Large intestine (tissue), 3 donors: ENCODE results near the gene MCEMP1. TPM values are rescaled to one million over a fixed set of nuclear protein-coding genes. Genes with fewer than 3 reads are reported as not detected.

Experiments used
- DNase-seq, 2 donors: peaks; one replicate each; pipeline versions ENCODE4 v3.0.0 to v3.0.0-alpha.2; 2013
- H3K27ac ChIP-seq: one replicate; pipeline ENCODE4 v1.5.1; 2013; ENCODE audit warnings: low read length
- H3K27me3 ChIP-seq: 2 replicates; pipeline ENCODE4 v1.6.1; 2013; ENCODE audit warnings: low read length; ENCODE audit not compliant: control insufficient read depth, insufficient read depth
- H3K36me3 ChIP-seq: 2 replicates; pipeline ENCODE4 v1.6.1; 2013; ENCODE audit warnings: low read length; ENCODE audit not compliant: control insufficient read depth, insufficient read depth
- H3K4me1 ChIP-seq: one replicate; pipeline ENCODE4 v1.6.1; 2013; ENCODE audit warnings: low read length; ENCODE audit not compliant: control insufficient read depth, insufficient read depth
- H3K4me3 ChIP-seq: one replicate; pipeline ENCODE4 v1.5.1; 2013; ENCODE audit warnings: low read length
- H3K9me3 ChIP-seq: one replicate; pipeline ENCODE4 v1.6.1; 2013; ENCODE audit warnings: mild to moderate bottlenecking, low read depth, low read length, moderate library complexity; ENCODE audit not compliant: control insufficient read depth
- WGBS: methylation state at CpG from one replicate; pipeline ENCODE4 v1.1.5; 2013; ENCODE audit warnings: low lambda C conversion rate; ENCODE audit not compliant: insufficient coverage; 5-methylcytosine and 5-hydroxymethylcytosine counted together
- polyA plus RNA-seq: library from polyadenylated mRNA; unstranded; fragments of 120-200 nt; gene quantifications from one replicate; pipeline ENCODE4 v1.2.1, GENCODE V29; 2013

Gene MCEMP1
- polyA plus RNA-seq, 1 donor = 0.06 TPM

DNA sequence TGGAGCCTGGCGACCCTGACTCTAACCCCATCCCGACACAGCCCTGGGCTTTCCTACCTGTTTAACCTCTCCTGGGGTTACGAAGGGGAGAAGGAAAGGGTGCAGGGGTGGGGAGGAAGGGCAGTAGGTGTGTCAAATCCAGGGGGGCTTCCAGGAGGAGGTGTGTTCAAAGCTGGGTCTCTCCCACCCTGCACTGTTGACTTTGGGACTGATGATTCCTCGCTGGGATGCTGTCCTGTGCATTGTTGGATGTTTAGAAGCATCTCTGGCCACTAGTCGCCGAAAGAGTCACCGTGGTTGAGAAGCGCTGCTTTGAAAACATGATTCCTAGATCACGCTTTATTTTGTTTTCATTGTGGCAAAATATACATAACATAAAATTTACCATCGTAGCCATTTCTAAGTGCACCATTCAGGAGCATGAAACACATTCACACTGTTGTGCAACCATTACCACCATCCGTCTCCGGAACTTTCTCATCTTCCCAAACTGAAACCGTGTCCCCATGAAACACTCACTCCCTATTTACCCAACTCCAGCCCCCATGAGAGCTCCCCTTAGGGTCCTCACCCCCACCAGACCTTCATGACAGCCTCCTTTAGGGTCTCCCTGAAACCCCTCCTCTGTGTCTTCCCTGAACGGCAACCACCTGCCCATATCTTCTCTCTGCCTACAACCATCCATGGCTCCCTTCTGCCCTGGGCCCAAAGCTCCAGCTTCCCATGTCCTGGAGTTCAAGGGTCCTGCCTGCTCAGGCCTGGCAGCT lies 29.5 kb downstream of the MCEMP1 start:
- no peaks in the 10 kb centered on the region for H3K36me3 ChIP-seq
- H3K27me3 ChIP-seq = no peaks in the 10 kb centered on the region
- WGBS = 89% methylated on average over 5 of the region's 14 CpGs
- no peak overlapping the region for H3K27ac ChIP-seq
- no peaks in the 10 kb centered on the region for H3K4me1 ChIP-seq
- DNase-seq = no peak
- no peak overlapping the region for H3K4me3 ChIP-seq
- H3K9me3 ChIP-seq = no peaks in the 10 kb centered on the region

DNA sequence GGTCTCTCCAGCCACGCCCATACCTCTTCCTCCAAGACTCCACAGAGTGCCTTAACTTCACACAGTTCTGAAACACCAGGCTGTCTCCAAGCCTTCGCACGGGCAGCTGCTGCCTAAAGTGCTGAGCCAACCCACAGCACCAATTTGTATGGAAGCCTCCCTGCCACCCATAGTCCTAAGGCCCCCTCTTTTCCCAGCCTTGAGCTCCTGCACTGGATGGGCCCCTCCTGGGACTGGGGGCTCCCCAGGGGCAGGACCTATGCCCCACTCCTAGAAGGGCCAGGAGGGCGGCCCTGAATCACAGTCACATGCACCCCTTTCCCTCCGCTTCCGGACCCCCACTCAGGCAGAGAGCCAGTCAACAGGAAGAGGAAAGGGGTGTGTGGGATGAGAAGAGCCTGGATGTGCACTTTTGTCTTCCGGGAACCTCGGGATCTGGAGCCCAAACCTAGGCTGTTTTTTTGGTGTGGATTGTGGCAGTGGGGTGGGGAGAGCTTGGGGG lies 30.1 kb downstream of the MCEMP1 start:
- no peak for DNase-seq
- Histone ChIP-seq H3K9me3 (no peaks in the 10 kb centered on the region), H3K4me1 (no peaks in the 10 kb centered on the region), H3K27ac (no peak overlapping the region), H3K36me3 (no peaks in the 10 kb centered on the region), H3K4me3 (no peak overlapping the region), H3K27me3 (no peaks in the 10 kb centered on the region)
- no CpG with 5 or more reads among the region's 8 CpGs for WGBS

DNA sequence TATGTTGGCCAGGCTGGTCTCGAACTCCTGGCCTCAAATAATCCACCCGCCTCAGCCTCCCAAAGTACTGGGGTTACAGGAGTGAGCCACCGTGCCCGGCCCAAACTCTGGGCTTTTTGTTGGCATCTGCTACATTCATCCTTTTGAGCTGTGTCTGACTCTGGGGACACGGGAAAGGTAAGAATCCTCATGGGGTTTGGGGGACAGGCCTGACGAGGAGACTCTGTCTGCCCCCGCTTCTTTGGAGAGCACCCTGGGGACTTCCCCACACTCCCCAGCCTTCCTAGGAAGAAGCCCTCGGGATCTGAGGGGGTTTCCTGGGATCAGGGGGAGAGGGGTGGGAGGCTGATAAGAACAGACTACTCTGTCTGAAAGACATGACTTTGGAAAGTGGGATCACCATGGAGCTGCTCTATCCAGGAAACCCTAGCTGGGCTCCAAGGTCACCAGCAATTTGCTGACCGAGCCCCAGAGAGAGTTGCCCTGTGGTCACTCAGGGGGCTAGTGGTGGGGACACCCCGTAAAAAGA lies 33.1 kb downstream of the MCEMP1 start:
- no CpG with 5 or more reads among the region's 10 CpGs for whole genome bisulfite sequencing
- no peak overlapping the region for H3K4me3 ChIP-seq

DNA sequence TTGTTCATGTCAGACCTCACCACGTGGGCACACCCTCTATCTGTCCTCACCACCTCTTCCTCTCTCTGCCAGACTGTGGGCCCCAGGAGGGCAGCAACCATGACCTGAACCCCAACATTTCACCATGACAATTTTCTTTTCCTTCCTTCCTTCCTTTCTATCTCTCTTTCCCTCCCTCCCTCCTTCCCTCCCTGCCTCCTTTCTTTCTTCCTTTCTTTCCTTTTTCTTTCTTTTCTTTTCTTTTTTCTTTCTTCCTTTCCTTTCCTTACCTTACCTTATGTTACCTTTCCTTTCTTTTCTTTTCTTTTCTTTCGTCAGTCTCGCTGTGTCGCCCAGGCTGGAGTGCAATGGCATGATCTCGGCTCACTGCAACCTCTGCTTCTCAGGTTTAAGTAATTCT lies 33.7 kb downstream of the MCEMP1 start:
- 88% methylated on average over 4 of the region's 5 CpGs for WGBS
- H3K27me3 ChIP-seq = no peaks in the 10 kb centered on the region
- H3K4me3 ChIP-seq = no peak overlapping the region
- DNase-seq = no peak
- no peak overlapping the region for H3K27ac ChIP-seq
- H3K9me3 ChIP-seq = no peaks in the 10 kb centered on the region
- no peaks in the 10 kb centered on the region for H3K4me1 ChIP-seq
- no peaks in the 10 kb centered on the region for H3K36me3 ChIP-seq

More for the DNA sequence above, 33.1 kb downstream of the MCEMP1 start:
- no peak overlapping the region for H3K27ac ChIP-seq
- H3K9me3 ChIP-seq = no peaks in the 10 kb centered on the region
- DNase-seq = no peak
- no peaks in the 10 kb centered on the region for H3K4me1 ChIP-seq
- H3K36me3 ChIP-seq = no peaks in the 10 kb centered on the region
- H3K27me3 ChIP-seq = no peaks in the 10 kb centered on the region

DNA sequence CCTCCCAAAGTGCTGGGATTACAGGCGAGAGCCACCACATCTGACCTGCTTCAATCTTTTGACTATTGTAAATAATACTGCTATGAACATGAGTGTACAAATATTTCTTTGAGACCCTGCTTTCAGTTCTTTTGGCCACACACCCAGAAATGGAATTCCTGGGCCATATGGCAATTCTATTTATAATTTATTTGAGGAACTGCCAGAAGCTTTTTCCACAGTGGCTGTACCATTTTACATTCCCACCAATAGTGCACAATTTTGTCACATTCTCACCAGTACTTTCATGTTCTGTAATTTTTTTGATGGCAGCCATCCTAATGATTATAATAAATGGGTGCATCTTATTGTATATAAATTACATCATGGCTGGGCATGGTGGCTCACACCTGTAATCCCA lies 38.8 kb downstream of the MCEMP1 start:
- no peak for DNase-seq
- H3K27ac ChIP-seq = no peak overlapping the region
- H3K4me1 ChIP-seq = no peaks in the 10 kb centered on the region
- H3K27me3 ChIP-seq = no peaks in the 10 kb centered on the region
- H3K4me3 ChIP-seq = no peak overlapping the region
- no peaks in the 10 kb centered on the region for H3K36me3 ChIP-seq
- WGBS = no CpG with 5 or more reads among the region's 1 CpG
- H3K9me3 ChIP-seq = no peaks in the 10 kb centered on the region

DNA sequence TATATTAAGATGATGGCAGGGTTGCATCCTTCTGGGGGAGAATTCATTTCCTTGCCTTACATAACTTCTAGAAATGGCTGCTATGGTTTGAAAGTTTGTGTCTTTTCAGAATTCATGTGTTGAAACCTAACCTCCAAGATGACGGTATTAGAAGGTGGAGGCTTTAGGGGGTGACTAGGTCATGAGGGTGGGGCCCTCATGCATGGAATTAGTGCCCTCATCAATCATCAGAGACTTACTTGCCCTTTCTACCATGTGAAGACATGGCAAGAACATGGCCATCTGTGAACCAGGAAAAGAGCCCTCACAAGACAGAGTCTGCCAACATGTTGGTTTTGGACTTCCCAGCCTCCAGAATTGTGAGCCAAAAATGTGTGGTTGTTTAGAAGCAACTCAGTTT lies 39.9 kb downstream of the MCEMP1 start:
- WGBS = no CpG with 5 or more reads among the region's 1 CpG
- Histone ChIP-seq H3K27me3 (no peaks in the 10 kb centered on the region), H3K4me1 (no peaks in the 10 kb centered on the region), H3K4me3 (no peak overlapping the region), H3K9me3 (no peaks in the 10 kb centered on the region), H3K36me3 (no peaks in the 10 kb centered on the region), H3K27ac (no peak overlapping the region)
- DNase-seq = no peak

DNA sequence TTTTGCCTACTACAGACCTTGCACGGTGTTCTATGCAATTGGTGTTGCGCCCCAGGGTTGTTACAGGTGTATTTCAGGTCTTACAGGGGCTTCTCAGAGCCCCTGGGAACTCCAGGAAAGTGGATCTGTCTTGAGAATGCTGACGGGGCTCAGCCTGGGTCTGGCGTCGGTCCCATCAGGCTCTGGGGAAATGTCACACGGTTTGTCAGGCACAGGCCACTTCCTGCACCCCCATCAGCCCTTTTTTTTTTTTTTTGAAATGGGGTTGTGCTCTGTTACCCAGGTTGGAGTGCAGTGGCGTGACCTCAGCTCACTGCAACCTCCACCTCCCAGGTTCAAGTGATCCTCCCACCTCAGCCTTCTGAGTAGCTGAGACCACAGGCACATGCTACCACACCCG lies 41.8 kb downstream of the MCEMP1 start:
- H3K27me3 ChIP-seq = peaks cover 2% of the 10 kb centered on the region
- H3K27ac ChIP-seq = no peak overlapping the region
- no peak overlapping the region for H3K4me3 ChIP-seq
- no peak for DNase-seq
- no peaks in the 10 kb centered on the region for H3K36me3 ChIP-seq
- H3K9me3 ChIP-seq = no peaks in the 10 kb centered on the region
- H3K4me1 ChIP-seq = no peaks in the 10 kb centered on the region
- no CpG with 5 or more reads among the region's 8 CpGs for WGBS

DNA sequence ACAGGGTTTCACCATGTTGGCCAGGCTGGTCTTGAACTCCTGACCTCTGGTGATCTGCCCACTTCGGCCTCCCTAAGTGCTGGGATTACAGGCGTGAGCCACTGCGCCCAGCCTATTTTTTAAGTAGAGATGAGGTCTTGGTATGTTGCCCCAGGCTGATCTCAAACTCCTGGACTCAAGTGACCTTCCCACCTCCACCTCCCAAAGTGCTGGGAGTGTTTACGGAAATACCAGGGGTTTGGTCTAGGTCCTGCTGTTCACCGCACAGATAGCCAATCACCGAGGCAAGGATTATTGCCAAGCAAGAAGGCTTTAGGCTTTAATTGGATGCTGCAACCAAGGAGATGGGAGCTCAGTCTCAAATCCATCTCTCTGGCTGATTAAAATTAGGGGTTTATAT lies 43.5 kb downstream of the MCEMP1 start:
- H3K4me1 ChIP-seq = no peaks in the 10 kb centered on the region
- H3K27me3 ChIP-seq = peaks cover 2% of the 10 kb centered on the region
- no peaks in the 10 kb centered on the region for H3K36me3 ChIP-seq
- no peak for DNase-seq
- no peak overlapping the region for H3K4me3 ChIP-seq
- no peak overlapping the region for H3K27ac ChIP-seq
- H3K9me3 ChIP-seq = no peaks in the 10 kb centered on the region
- WGBS = no CpG with 5 or more reads among the region's 6 CpGs

DNA sequence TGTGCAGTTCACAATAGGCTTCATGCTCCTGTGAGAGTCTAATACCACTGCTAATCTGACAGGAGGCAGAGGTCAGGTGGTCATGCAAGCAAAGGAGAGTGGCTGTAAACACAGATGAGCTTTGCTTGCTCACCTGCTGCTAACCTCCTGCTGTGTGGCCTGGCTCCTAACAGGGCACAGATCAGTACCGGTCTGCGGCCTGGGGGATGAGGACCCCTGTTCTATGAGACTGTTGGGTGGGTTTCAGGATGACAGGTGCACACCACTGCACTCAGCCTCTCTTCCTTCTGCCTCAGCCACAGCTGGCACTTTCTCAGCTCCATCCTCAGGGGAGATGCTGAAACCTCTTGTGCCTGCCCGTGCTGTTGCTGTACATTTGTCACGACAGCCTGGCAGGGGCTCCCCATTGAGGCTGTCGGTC lies 45.4 kb downstream of the MCEMP1 start:
- H3K27ac ChIP-seq = no peak overlapping the region
- peaks cover 2% of the 10 kb centered on the region for H3K27me3 ChIP-seq
- no peak overlapping the region for H3K4me3 ChIP-seq
- no peaks in the 10 kb centered on the region for H3K36me3 ChIP-seq
- no peaks in the 10 kb centered on the region for H3K9me3 ChIP-seq
- WGBS = no CpG with 5 or more reads among the region's 5 CpGs
- no peaks in the 10 kb centered on the region for H3K4me1 ChIP-seq
- DNase-seq = no peak

DNA sequence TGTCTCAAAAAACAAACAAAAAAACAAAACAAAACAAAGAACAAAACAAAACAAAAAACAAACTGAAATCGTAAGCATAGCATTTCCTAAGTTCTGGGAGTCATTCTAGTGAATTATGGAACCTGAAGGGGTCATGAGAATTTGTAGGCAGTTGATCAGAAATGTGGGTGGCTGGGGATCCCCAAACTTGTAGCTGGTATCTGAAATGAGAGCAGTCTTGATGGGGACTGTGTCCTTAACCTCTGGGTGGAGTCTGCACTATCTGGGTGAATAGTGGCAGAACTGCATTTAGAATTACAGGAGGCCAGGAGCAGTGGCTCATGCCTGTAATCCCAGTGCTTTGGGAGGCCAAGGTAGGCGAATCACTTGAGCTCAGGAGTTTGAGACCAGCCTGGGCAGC lies 48.9 kb downstream of the MCEMP1 start:
- Histone ChIP-seq H3K4me1 (no peaks in the 10 kb centered on the region), H3K9me3 (peaks cover 2% of the 10 kb centered on the region), H3K27ac (no peak overlapping the region), H3K36me3 (no peaks in the 10 kb centered on the region), H3K4me3 (no peak overlapping the region), H3K27me3 (peaks cover 37% of the 10 kb centered on the region)
- 67% methylated on average over 1 of the region's 2 CpGs for WGBS
- DNase-seq = no peak

DNA sequence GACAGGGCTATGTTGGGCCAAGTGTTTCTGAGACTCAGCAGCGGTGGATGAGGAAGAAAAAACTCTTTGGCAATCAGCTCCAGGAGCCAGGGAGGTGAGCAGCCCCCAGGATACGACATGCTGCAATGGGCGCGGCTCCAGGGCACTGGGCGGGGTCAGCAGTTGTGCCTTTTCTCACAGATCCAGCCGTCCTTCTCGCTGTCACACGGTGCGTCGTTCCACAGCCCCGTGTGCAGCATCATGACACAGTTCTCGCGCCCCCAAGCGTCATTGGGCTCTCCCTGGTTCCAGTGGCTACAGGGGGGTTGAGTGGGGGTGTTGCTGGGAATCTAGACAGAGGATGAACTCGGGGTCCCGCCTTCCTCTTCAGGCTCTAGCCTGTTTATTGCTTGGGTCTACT lies 52.3 kb downstream of the MCEMP1 start:
- no peak overlapping the region for H3K4me3 ChIP-seq
- no peak overlapping the region for H3K27ac ChIP-seq
- H3K36me3 ChIP-seq = no peaks in the 10 kb centered on the region
- H3K9me3 ChIP-seq = peaks cover 6% of the 10 kb centered on the region
- DNase-seq = no peak
- no peaks in the 10 kb centered on the region for H3K4me1 ChIP-seq
- no CpG with 5 or more reads among the region's 16 CpGs for WGBS
- peaks cover 52% of the 10 kb centered on the region for H3K27me3 ChIP-seq
